GM06990 (cell line): Measurements from ENCODE around the gene EP400.

Experiments
- DNase-seq: peaks from one replicate; pipeline ENCODE4 v3.0.0-alpha.2; 2011; ENCODE audit not compliant: insufficient read length; ENCODE audit errors: extremely low read depth
- H3K27me3 ChIP-seq: replicated peaks from 2 replicates; pipeline ENCODE4 v1.6.0; 2011; ENCODE audit warnings: low read length; ENCODE audit not compliant: control insufficient read depth, insufficient read depth
- H3K36me3 ChIP-seq: 2 replicates; pipeline ENCODE4 v1.5.1; 2011; ENCODE audit warnings: low read length; ENCODE audit not compliant: control insufficient read depth, insufficient read depth
- H3K4me3 ChIP-seq: replicated peaks from 2 replicates; pipeline ENCODE4 v1.5.1; 2011; ENCODE audit warnings: low read depth, mild to moderate bottlenecking, control low read depth, low read length
- CTCF ChIP-seq: IDR thresholded peaks from 2 replicates; pipeline ENCODE4 v1.5.1; 2011; ENCODE audit warnings: low read length, control low read depth, mild to moderate bottlenecking, inconsistent platforms; ENCODE audit not compliant: insufficient read depth, poor library complexity, severe bottlenecking

Gene EP400

GRCh38 chr12:132057691-132058090 is 107.9 kb downstream of the EP400 start:
- TF ChIP-seq CTCF, result no peak
- Histone ChIP-seq H3K36me3 (peaks cover 19% of the 10 kb centered on the region), H3K27me3 (no peaks in the 10 kb centered on the region), H3K4me3 (no peak overlapping the region)
- DNase-seq, result no peak

GRCh38 chr12:132061197-132061596 is 111.5 kb downstream of the EP400 start:
- no peak overlapping the region for H3K4me3 ChIP-seq
- peaks cover 17% of the 10 kb centered on the region for H3K36me3 ChIP-seq
- no peak for TF ChIP-seq CTCF
- no peak for DNase-seq
- no peaks in the 10 kb centered on the region for H3K27me3 ChIP-seq

GRCh38 chr12:132061641-132062430 is 112.1 kb downstream of the EP400 start:
- Histone ChIP-seq H3K27me3 (no peaks in the 10 kb centered on the region), H3K4me3 (no peak overlapping the region), H3K36me3 (peaks cover 15% of the 10 kb centered on the region)
- no peak for DNase-seq
- TF ChIP-seq CTCF, result no peak

GRCh38 chr12:132062481-132062880 is 112.7 kb downstream of the EP400 start:
- no peak for TF ChIP-seq CTCF
- Histone ChIP-seq H3K4me3 (no peak overlapping the region), H3K36me3 (peaks cover 19% of the 10 kb centered on the region), H3K27me3 (no peaks in the 10 kb centered on the region)
- DNase-seq, result no peak

- Histone ChIP-seq H3K36me3 (peaks cover 28% of the 10 kb centered on the region), H3K4me3 (no peak overlapping the region), H3K27me3 (no peaks in the 10 kb centered on the region)
- DNase-seq, result no peak
- no peak for TF ChIP-seq CTCF
Observed at GRCh38 chr12:132063491-132063890, 113.7 kb downstream of the EP400 start.
